Vagina (tissue), 2 donors: ENCODE measurements around the gene MEF2B. TPM values are rescaled to one million over a fixed set of nuclear protein-coding genes. Genes with fewer than 3 reads are reported as not detected.

Source experiments
- DNase-seq, 2 donors: peaks; one replicate each; pipeline ENCODE4 v3.0.0-alpha.2; 2017; ENCODE audit errors: extremely low spot score in 2 of 2
- H3K27ac ChIP-seq: fragments of 200-600 bp; sonication (generic); one replicate; pipeline ENCODE4 v1.5.1; 2019
- H3K27me3 ChIP-seq: fragments of 200-600 bp; sonication (generic); one replicate; pipeline ENCODE4 v1.5.1; 2019
- H3K36me3 ChIP-seq, 2 donors: fragments of 200-600 bp; sonication (generic); one replicate each; pipeline ENCODE4 v1.5.1; 2017 to 2019
- H3K4me1 ChIP-seq: fragments of 200-600 bp; sonication (generic); one replicate; pipeline ENCODE4 v1.5.1; 2019
- H3K4me3 ChIP-seq, 2 donors: fragments of 200-600 bp; sonication (generic); 1 replicate in 1 of 2; 2 replicates in 1 of 2; pipeline ENCODE4 v1.5.1; 2016 to 2019
- H3K9me3 ChIP-seq: fragments of 200-600 bp; sonication (generic); one replicate; pipeline ENCODE4 v1.5.1; 2019
- CTCF ChIP-seq, 3 experiments: fragments of 450-650 bp in 2 of 3; fragments of 200-600 bp in 1 of 3; sonication (generic) in 1 of 3; IDR thresholded peaks; one replicate each; pipeline ENCODE4 v1.5.1; 2017 to 2019; ENCODE audit warnings: antibody characterized with exemption in 3 of 3, mild to moderate bottlenecking in 2 of 3, moderate library complexity in 2 of 3
- POLR2A ChIP-seq, 2 donors: fragments of 450-650 bp; IDR thresholded peaks; one replicate each; pipeline ENCODE4 v1.6.1; 2017; ENCODE audit warnings: antibody characterized with exemption in 2 of 2, mild to moderate bottlenecking in 2 of 2, moderate library complexity in 2 of 2
- POLR2AphosphoS5 ChIP-seq, 2 donors: sonication (generic); formaldehyde crosslinking; IDR thresholded peaks; one replicate each; pipeline ENCODE4 v1.9.0; 2017; ENCODE audit warnings: antibody characterized with exemption in 2 of 2, mild to moderate bottlenecking in 2 of 2, low read depth in 1 of 2; ENCODE audit not compliant: insufficient read depth in 1 of 2
- intact Hi-C: fragments of 100-400 bp; cut with DNase I; formaldehyde crosslinking; loops from one replicate; pipeline ENCODE4 v1.15.1; 2023
- total RNA-seq: library from RNA; depleted of rRNA; stranded (reverse); fragments of >200 nt; gene quantifications from one replicate; pipeline ENCODE4 v1.2.3, GENCODE V29; 2016

Gene MEF2B
- total RNA-seq, 1 donor from 2014 or later = not detected

DNA sequence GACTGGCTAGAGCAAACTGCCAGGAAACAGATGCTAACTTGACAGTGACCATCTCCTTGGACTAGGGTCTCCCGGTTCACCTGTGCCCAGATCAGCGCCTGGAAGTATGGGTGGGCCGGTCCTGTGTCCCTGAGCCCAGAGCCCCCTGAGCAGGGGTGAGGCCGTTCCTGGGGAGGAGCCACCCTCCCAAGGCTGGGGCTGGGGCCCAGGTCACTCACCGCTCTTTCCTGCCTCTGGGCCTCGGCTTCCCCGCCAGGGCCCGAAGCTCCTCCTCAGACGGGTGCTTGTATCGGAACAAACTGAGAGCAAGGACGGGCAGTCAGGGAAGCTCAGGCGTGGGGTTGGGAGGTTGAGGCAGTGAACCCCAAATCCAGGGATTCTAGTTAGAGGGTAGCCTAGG is 37.2 kb downstream of the MEF2B start:
- Histone ChIP-seq H3K27ac (no peak overlapping the region), H3K4me3 (no peak overlapping the region), H3K4me1 (peaks cover 26% of the 10 kb centered on the region), H3K9me3 (no peaks in the 10 kb centered on the region), H3K27me3 (no peaks in the 10 kb centered on the region), H3K36me3 (peaks cover 0 to 7% of the 10 kb centered on the region in 2 donors)
- DNase-seq = no peak
- intact Hi-C loops = no loop called here
- no peak for TF ChIP-seq CTCF (IDR thresholded peaks at IDR 0.05)
- TF ChIP-seq POLR2A (IDR thresholded peaks at IDR 0.05) = no peak
- no peak for TF ChIP-seq POLR2AphosphoS5 (IDR thresholded peaks at IDR 0.05; ENCODE audit: insufficient read depth in 1 of 2, low read depth in 1 of 2)

- H3K9me3 ChIP-seq = no peaks in the 10 kb centered on the region
- peaks cover 17% of the 10 kb centered on the region for H3K4me1 ChIP-seq
- no peak for TF ChIP-seq POLR2AphosphoS5 (IDR thresholded peaks at IDR 0.05; ENCODE audit: insufficient read depth in 1 of 2, low read depth in 1 of 2)
- TF ChIP-seq CTCF (IDR thresholded peaks at IDR 0.05) = no peak
- no peak for TF ChIP-seq POLR2A (IDR thresholded peaks at IDR 0.05)
- peaks cover 0 to 7% of the 10 kb centered on the region in 2 donors for H3K36me3 ChIP-seq
- no peak overlapping the region for H3K4me3 ChIP-seq
- no peaks in the 10 kb centered on the region for H3K27me3 ChIP-seq
- H3K27ac ChIP-seq = no peak overlapping the region
- intact Hi-C loops = no loop called here
- DNase-seq = no peak
Observed at GRCh38 chr19:19131989-19132388, 38.1 kb downstream of the MEF2B start.

DNA sequence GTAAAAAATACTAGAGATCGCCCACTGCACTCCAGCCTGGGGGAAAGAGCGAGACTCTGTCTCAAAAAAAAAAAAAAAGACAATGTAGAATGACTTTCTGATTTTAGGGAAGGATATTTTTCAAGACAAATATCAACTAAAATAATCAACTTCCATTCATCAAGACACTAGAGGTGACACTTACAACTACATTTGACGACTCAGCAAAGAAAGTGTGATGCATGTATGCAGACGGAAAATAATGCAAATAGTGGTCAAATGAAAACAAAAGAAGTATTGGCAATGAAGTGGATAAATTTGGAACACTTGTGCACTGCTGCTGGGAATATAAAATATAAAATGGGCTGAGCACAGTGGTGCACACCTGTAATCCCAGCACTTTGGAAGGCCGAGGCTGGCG is 44.0 kb downstream of the MEF2B start:
- TF ChIP-seq POLR2AphosphoS5 (IDR thresholded peaks at IDR 0.05; ENCODE audit: insufficient read depth in 1 of 2, low read depth in 1 of 2) (no peak), CTCF (IDR thresholded peaks at IDR 0.05) (no peak), POLR2A (IDR thresholded peaks at IDR 0.05) (no peak)
- no peaks in the 10 kb centered on the region for H3K27me3 ChIP-seq
- intact Hi-C loops = no loop called here
- no peak overlapping the region for H3K27ac ChIP-seq
- peaks cover 0 to 10% of the 10 kb centered on the region in 2 donors for H3K36me3 ChIP-seq
- no peak for DNase-seq
- no peaks in the 10 kb centered on the region for H3K4me1 ChIP-seq
- no peaks in the 10 kb centered on the region for H3K9me3 ChIP-seq
- no peak overlapping the region for H3K4me3 ChIP-seq

GRCh38 chr19:19123386-19123785 is 46.7 kb downstream of the MEF2B start:
- no peak for DNase-seq
- Histone ChIP-seq H3K4me3 (no peak overlapping the region), H3K9me3 (no peaks in the 10 kb centered on the region), H3K4me1 (no peaks in the 10 kb centered on the region), H3K27ac (no peak overlapping the region), H3K36me3 (peaks cover 0 to 18% of the 10 kb centered on the region in 2 donors), H3K27me3 (no peaks in the 10 kb centered on the region)
- intact Hi-C loops = no loop called here
- TF ChIP-seq POLR2A (IDR thresholded peaks at IDR 0.05) (no peak), POLR2AphosphoS5 (IDR thresholded peaks at IDR 0.05; ENCODE audit: insufficient read depth in 1 of 2, low read depth in 1 of 2) (no peak), CTCF (IDR thresholded peaks at IDR 0.05) (no peak)

GRCh38 chr19:19122902-19123301 is 47.2 kb downstream of the MEF2B start:
- H3K4me1 ChIP-seq = no peaks in the 10 kb centered on the region
- peaks cover 0 to 18% of the 10 kb centered on the region in 2 donors for H3K36me3 ChIP-seq
- TF ChIP-seq CTCF (IDR thresholded peaks at IDR 0.05) = no peak
- no peak for TF ChIP-seq POLR2AphosphoS5 (IDR thresholded peaks at IDR 0.05; ENCODE audit: insufficient read depth in 1 of 2, low read depth in 1 of 2)
- no peak for TF ChIP-seq POLR2A (IDR thresholded peaks at IDR 0.05)
- no peak for DNase-seq
- H3K9me3 ChIP-seq = no peaks in the 10 kb centered on the region
- intact Hi-C loops = no loop called here
- no peaks in the 10 kb centered on the region for H3K27me3 ChIP-seq
- no peak overlapping the region for H3K27ac ChIP-seq
- H3K4me3 ChIP-seq = no peak overlapping the region
